Measurements from ENCODE around the gene PRKG2.

Gene PRKG2

DNA sequence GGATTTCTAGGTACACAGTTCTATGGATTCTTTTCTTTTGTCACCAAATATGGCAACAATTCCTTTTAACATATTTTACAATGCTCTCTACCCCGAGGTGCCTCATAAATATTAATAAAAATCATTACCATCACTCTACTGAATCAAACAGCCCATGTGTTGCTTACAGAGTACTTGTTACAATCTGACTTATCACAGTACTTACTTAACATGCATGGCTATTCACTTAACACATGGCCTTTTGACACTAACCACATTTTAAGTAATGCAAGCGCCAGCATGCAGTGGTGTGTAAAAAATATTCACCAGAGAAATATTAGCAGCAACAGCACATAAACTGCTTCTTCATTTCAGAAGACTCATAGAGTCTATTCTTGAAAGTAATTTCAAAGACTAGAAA is 119.6 kb downstream of the PRKG2 start:
- no peaks in the 10 kb centered on the region for H3K36me3 ChIP-seq (ENCODE audit: low read depth)
- DNase-seq (ENCODE audit: low spot score) (no peak), ATAC-seq (ENCODE audit: low read depth) (no peak)
- no peaks in the 10 kb centered on the region for H3K9me3 ChIP-seq (ENCODE audit: severe bottlenecking)
- no peak overlapping the region for H3K4me3 ChIP-seq (ENCODE audit: severe bottlenecking)
- no peak overlapping the region for H3K27ac ChIP-seq (ENCODE audit: poor library complexity, severe bottlenecking)
- TF ChIP-seq, protein P1, sequence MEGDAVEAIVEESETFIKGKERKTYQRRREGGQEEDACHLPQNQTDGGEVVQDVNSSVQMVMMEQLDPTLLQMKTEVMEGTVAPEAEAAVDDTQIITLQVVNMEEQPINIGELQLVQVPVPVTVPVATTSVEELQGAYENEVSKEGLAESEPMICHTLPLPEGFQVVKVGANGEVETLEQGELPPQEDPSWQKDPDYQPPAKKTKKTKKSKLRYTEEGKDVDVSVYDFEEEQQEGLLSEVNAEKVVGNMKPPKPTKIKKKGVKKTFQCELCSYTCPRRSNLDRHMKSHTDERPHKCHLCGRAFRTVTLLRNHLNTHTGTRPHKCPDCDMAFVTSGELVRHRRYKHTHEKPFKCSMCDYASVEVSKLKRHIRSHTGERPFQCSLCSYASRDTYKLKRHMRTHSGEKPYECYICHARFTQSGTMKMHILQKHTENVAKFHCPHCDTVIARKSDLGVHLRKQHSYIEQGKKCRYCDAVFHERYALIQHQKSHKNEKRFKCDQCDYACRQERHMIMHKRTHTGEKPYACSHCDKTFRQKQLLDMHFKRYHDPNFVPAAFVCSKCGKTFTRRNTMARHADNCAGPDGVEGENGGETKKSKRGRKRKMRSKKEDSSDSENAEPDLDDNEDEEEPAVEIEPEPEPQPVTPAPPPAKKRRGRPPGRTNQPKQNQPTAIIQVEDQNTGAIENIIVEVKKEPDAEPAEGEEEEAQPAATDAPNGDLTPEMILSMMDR (IDR thresholded peaks at IDR 0.05; ENCODE audit: poor library complexity, severe bottlenecking), result no peak
- no peaks in the 10 kb centered on the region for H3K27me3 ChIP-seq (ENCODE audit: insufficient read depth, poor library complexity, severe bottlenecking)
- no peaks in the 10 kb centered on the region for H3K4me1 ChIP-seq (ENCODE audit: insufficient read depth, poor library complexity, severe bottlenecking)

DNA sequence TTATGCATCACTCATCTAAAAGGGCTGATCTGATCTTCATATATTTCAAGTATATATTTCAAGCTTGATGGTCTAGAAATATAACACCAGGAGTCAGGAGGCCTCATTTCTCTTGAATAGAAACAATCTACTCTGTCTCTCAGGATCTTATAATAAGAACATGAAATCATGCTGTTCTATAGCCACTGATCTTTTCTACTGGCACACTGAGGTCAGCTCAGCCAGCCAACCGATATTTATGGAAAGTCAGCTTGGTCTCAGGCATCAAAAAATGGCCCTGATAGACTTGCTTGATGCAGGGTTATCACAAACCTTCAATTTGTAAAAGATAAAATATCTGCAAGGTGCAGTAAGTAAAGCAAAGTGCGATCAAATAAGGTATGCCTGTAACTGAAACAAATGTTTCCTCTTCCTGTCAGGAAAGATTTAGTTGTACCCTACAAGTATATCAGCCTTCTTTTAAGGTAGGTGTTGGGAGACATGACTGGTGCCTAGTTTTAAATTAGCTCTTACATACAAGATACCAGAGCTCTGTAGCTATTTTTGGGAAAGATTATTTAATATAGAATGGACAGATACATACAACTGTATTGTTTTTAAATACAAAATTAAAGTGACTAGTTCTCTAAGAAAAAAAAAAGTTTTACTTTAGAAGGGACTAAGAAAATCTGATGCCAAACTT is 121.2 kb downstream of the PRKG2 start:
- Histone ChIP-seq H3K4me3 (ENCODE audit: severe bottlenecking) (no peak overlapping the region), H3K9me3 (ENCODE audit: severe bottlenecking) (no peaks in the 10 kb centered on the region), H3K27ac (ENCODE audit: poor library complexity, severe bottlenecking) (no peak overlapping the region), H3K4me1 (ENCODE audit: insufficient read depth, poor library complexity, severe bottlenecking) (no peaks in the 10 kb centered on the region), H3K27me3 (ENCODE audit: insufficient read depth, poor library complexity, severe bottlenecking) (no peaks in the 10 kb centered on the region), H3K36me3 (ENCODE audit: low read depth) (no peaks in the 10 kb centered on the region)
- no peak for ATAC-seq (ENCODE audit: low read depth)
- no peak for DNase-seq (ENCODE audit: low spot score)
- TF ChIP-seq, protein P1 (IDR thresholded peaks at IDR 0.05; ENCODE audit: poor library complexity, severe bottlenecking), result no peak

DNA sequence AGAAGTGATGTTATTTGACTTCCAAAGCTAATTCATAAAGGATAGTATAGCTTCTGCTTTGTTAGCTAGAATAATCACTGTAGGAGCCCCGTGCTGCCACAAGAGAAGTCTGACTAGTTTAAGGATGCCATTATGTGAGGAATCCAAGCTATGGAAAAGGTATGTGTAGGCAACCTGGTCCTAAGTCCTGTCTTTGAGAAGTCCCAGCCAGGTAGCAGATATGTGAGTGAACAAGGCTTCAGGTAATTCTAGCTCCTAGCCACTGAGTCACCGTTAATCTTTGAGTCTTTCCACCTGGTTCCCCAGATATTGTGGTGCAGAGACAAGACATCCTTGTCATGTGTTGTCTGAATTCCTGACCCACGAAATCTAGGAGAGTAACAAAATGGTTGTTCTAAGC is 129.0 kb downstream of the PRKG2 start:
- H3K4me1 ChIP-seq (ENCODE audit: insufficient read depth, poor library complexity, severe bottlenecking), result no peaks in the 10 kb centered on the region
- ATAC-seq (ENCODE audit: low read depth) (no peak), DNase-seq (ENCODE audit: low spot score) (no peak)
- no peak overlapping the region for H3K4me3 ChIP-seq (ENCODE audit: severe bottlenecking)
- TF ChIP-seq, protein P1 (IDR thresholded peaks at IDR 0.05; ENCODE audit: poor library complexity, severe bottlenecking), result no peak
- H3K27me3 ChIP-seq (ENCODE audit: insufficient read depth, poor library complexity, severe bottlenecking), result no peaks in the 10 kb centered on the region
- H3K9me3 ChIP-seq (ENCODE audit: severe bottlenecking), result no peaks in the 10 kb centered on the region
- no peaks in the 10 kb centered on the region for H3K36me3 ChIP-seq (ENCODE audit: low read depth)
- H3K27ac ChIP-seq (ENCODE audit: poor library complexity, severe bottlenecking), result no peak overlapping the region

DNA sequence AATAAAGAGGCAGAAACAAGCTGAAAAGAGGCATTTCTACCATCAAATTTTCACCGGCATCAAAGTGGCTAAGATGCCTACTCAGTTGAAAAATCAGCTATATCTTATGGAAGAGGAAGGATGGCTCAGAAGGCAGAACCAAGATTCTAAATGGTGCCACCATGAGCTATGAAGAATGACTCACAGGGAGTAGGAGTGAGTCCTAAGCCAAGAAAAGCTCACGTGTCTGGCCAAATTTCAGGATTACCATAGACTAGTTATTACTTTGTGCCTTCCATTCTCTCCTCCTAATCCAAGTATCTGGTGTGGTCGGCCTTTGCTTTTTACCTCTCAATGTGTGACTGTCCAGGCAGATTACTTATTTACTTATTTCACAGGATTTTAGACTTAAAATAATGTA is 129.7 kb downstream of the PRKG2 start:
- no peak for DNase-seq (ENCODE audit: low spot score)
- TF ChIP-seq, protein P1 (IDR thresholded peaks at IDR 0.05; ENCODE audit: poor library complexity, severe bottlenecking), result no peak
- no peak for ATAC-seq (ENCODE audit: low read depth)

DNA sequence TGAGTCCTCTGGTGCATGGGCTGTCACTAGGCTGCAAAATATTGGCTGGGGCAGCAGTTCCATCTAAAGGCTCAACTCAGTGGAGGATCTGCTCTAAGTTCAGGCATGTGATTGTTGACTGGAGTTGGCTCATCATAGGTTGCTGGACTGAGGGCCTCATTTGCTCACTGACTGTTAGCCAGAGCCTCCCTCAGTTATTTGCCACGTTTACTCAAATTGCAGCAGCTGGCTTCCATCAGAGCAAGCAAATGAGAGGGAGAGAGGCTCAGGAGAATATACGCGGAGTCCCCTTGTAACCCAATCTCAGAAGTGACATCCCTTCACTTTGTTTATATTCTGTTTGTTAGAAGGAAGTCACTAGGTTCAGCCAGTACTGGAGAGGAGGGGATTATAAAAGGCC is 130.4 kb downstream of the PRKG2 start:
- no peaks in the 10 kb centered on the region for H3K9me3 ChIP-seq (ENCODE audit: severe bottlenecking)
- no peaks in the 10 kb centered on the region for H3K36me3 ChIP-seq (ENCODE audit: low read depth)
- ATAC-seq (ENCODE audit: low read depth) (no peak), DNase-seq (ENCODE audit: low spot score) (no peak)
- H3K27me3 ChIP-seq (ENCODE audit: insufficient read depth, poor library complexity, severe bottlenecking), result no peaks in the 10 kb centered on the region
- no peaks in the 10 kb centered on the region for H3K4me1 ChIP-seq (ENCODE audit: insufficient read depth, poor library complexity, severe bottlenecking)
- H3K27ac ChIP-seq (ENCODE audit: poor library complexity, severe bottlenecking), result no peak overlapping the region
- TF ChIP-seq, protein P1 (IDR thresholded peaks at IDR 0.05; ENCODE audit: poor library complexity, severe bottlenecking), result no peak
- H3K4me3 ChIP-seq (ENCODE audit: severe bottlenecking), result no peak overlapping the region

More for the DNA sequence above, 129.7 kb downstream of the PRKG2 start:
- H3K27me3 ChIP-seq (ENCODE audit: insufficient read depth, poor library complexity, severe bottlenecking), result no peaks in the 10 kb centered on the region
- no peaks in the 10 kb centered on the region for H3K4me1 ChIP-seq (ENCODE audit: insufficient read depth, poor library complexity, severe bottlenecking)
- H3K9me3 ChIP-seq (ENCODE audit: severe bottlenecking), result no peaks in the 10 kb centered on the region
- H3K4me3 ChIP-seq (ENCODE audit: severe bottlenecking), result no peak overlapping the region
- H3K27ac ChIP-seq (ENCODE audit: poor library complexity, severe bottlenecking), result no peak overlapping the region
- H3K36me3 ChIP-seq (ENCODE audit: low read depth), result no peaks in the 10 kb centered on the region
